Measurements from ENCODE around the gene SLC27A4. TPM values are rescaled to one million over a fixed set of nuclear protein-coding genes. Genes with fewer than 3 reads are reported as not detected.

The SLC27A4 gene
- total RNA-seq, 1 donor from 2014 or later = 28.0 TPM

DNA sequence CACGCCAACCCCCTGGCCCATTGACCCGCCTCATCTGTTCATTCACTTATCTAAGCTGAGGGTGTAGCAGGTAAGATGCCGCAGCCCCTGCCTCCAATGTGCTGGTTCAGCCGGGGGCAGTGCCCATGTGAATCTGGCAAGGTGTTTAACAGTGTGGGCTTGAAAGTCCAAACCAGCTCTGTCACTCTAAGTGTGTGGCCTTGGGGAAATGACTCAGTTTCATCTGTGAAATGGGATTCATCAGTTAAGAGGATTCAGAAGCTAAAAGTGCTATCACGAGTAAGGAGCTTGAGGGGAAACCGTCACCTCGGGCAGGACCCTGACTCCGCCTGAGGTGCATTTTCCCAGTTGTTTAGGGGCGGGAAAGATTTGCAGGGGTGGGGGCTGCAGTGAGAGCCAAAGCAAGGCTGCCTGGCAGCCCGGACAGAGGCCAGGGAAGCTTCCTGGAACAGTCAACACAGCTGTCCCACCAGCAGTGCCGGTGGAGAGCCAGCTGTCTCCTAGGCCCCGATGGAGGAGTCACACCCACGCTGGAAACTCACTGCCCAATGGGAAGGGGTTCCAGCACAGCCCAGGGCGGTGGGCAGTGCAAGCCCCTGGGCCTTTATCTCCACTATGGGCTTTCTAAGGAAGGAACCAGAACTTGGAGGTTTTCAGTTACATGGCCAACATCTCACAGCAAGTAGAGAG is 21.1 kb downstream of the SLC27A4 start:
- Histone ChIP-seq H3K36me3 (peaks cover 0 to 7% of the 10 kb centered on the region in 2 donors), H3K4me1 (peaks cover 33% of the 10 kb centered on the region), H3K27ac (peak overlapping the region; percentile 75), H3K4me3 (peak overlapping the region; percentile 36 to 41), H3K27me3 (no peaks in the 10 kb centered on the region), H3K9me3 (no peaks in the 10 kb centered on the region)
- TF ChIP-seq CTCF (IDR thresholded peaks at IDR 0.05) (no peak), POLR2AphosphoS5 (IDR thresholded peaks at IDR 0.05; ENCODE audit: insufficient read depth in 1 of 2, low read depth in 1 of 2) (no peak), POLR2A (IDR thresholded peaks at IDR 0.05) (no peak)
- no peak for DNase-seq (ENCODE audit: extremely low spot score in 2 of 2)
- intact Hi-C loops (cut with DNase I) = loop anchor here (10.0 kb wide), 1 partner anchor 53 kb away; no protein-coding TSS in a partner anchor

DNA sequence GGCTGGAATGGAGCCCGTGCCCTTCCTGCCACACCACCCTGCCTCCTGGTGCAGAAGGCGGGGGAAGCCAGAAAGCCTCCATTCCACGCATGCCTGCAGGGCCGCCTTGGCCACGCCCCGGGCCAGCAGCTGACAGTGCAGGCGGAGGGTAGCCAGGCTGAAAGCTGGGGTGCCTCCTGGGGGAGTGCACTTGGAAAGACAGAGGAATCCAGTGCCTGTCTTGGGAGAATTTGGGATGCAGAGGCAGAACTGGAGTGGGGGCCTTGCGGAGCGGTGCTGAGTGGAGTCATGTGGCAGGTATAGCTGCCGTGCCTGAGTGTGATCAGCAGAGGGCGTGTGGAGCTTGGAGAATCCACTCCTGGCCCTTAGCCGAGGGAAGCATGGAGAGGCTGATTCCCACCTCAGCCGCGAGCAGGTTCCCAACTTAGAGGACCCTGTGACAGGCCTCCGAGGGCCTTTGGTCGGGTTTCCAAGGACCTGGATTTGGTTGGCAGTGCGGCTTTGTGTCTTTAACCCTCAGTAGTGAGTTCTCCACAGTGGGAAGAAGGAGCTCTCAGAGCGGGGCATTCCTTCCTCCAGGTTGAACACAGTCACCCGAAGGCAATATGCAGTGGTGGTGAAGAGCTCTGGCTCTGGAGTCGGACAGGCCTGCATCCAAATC is 21.8 kb downstream of the SLC27A4 start:
- Histone ChIP-seq H3K27me3 (no peaks in the 10 kb centered on the region), H3K36me3 (peaks cover 0 to 3% of the 10 kb centered on the region in 2 donors), H3K27ac (peak overlapping the region; percentile 75), H3K9me3 (no peaks in the 10 kb centered on the region), H3K4me1 (peaks cover 33% of the 10 kb centered on the region), H3K4me3 (peak overlapping the region; percentile 36 to 41)
- intact Hi-C loops (cut with DNase I) = loop anchor here (10.0 kb wide), 1 partner anchor 53 kb away; no protein-coding TSS in a partner anchor
- no peak for DNase-seq (ENCODE audit: extremely low spot score in 2 of 2)
- peak; percentile 24 to 82 (median 70) for TF ChIP-seq CTCF (IDR thresholded peaks at IDR 0.05)
- no peak for TF ChIP-seq POLR2A (IDR thresholded peaks at IDR 0.05)
- peak; percentile 71 to 73 for TF ChIP-seq POLR2AphosphoS5 (IDR thresholded peaks at IDR 0.05; ENCODE audit: insufficient read depth in 1 of 2, low read depth in 1 of 2)

- Histone ChIP-seq H3K27me3 (no peaks in the 10 kb centered on the region), H3K4me3 (no peak overlapping the region), H3K4me1 (peaks cover 33% of the 10 kb centered on the region), H3K9me3 (no peaks in the 10 kb centered on the region), H3K27ac (peak overlapping the region; percentile 75), H3K36me3 (no peaks in the 10 kb centered on the region)
- TF ChIP-seq CTCF (IDR thresholded peaks at IDR 0.05) = no peak
- TF ChIP-seq POLR2A (IDR thresholded peaks at IDR 0.05) = no peak
- TF ChIP-seq POLR2AphosphoS5 (IDR thresholded peaks at IDR 0.05; ENCODE audit: insufficient read depth in 1 of 2, low read depth in 1 of 2) = no peak
- intact Hi-C loops (cut with DNase I) = loop anchor here (10.0 kb wide), 1 partner anchor 52 kb away; no protein-coding TSS in a partner anchor
- DNase-seq (ENCODE audit: extremely low spot score in 2 of 2) = no peak
Measured at GRCh38 chr9:128362774-128363173, 22.4 kb downstream of the SLC27A4 start.

- Histone ChIP-seq H3K9me3 (no peaks in the 10 kb centered on the region), H3K27me3 (no peaks in the 10 kb centered on the region), H3K4me3 (peak overlapping the region; percentile 33 to 45), H3K27ac (peak overlapping the region; percentile 71), H3K4me1 (peaks cover 43% of the 10 kb centered on the region), H3K36me3 (no peaks in the 10 kb centered on the region)
- TF ChIP-seq CTCF (IDR thresholded peaks at IDR 0.05) = no peak
- no peak for TF ChIP-seq POLR2AphosphoS5 (IDR thresholded peaks at IDR 0.05; ENCODE audit: insufficient read depth in 1 of 2, low read depth in 1 of 2)
- TF ChIP-seq POLR2A (IDR thresholded peaks at IDR 0.05) = no peak
- no peak for DNase-seq (ENCODE audit: extremely low spot score in 2 of 2)
- intact Hi-C loops (cut with DNase I) = loop anchor here (10.0 kb wide), 1 partner anchor 49 kb away; no protein-coding TSS in a partner anchor
Measured at GRCh38 chr9:128365525-128365924, 25.2 kb downstream of the SLC27A4 start.

All from vagina (tissue), 2 donors.